NCI-H1694 (cell line): ENCODE data around the gene PLCB4.

Source experiments
- DNase-seq: peaks from one replicate; lab custom pipeline; 2025; lab: John Stamatoyannopoulos, UW

Gene PLCB4

DNA sequence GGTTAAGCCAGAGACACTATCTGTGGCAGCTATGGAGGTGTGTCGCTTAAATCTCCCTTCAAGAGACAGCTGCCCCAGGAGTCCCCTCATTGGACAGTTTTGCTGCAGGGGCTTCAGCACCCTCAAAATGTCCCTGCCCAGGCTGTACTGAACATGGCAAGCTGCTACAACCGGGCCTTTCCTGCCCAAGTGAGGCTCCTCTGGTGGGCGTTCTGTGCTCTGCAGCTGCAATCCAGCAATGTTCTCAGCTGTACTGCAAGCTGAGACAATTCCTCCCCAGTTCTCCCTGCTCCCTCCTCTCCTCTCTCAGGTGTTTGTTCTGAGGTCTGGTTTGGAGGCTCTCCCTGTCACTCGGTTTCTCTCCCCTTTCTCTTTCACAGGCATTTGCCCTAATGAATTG lies 254.7 kb downstream of the PLCB4 start:
- no peak for DNase-seq

- DNase-seq, result no peak
Observed at GRCh38 chr20:9329355-9330101, 260.6 kb downstream of the PLCB4 start.

GRCh38 chr20:9330151-9330550 lies 261.3 kb downstream of the PLCB4 start:
- no peak for DNase-seq

GRCh38 chr20:9331707-9332435 lies 263.0 kb downstream of the PLCB4 start:
- no peak for DNase-seq

- no peak for DNase-seq
Observed at GRCh38 chr20:9332791-9333479, 264.0 kb downstream of the PLCB4 start.

GRCh38 chr20:9334866-9335265 lies 266.0 kb downstream of the PLCB4 start:
- DNase-seq, result no peak

- DNase-seq, result no peak
Observed at GRCh38 chr20:9338101-9338500, 269.2 kb downstream of the PLCB4 start.

DNA sequence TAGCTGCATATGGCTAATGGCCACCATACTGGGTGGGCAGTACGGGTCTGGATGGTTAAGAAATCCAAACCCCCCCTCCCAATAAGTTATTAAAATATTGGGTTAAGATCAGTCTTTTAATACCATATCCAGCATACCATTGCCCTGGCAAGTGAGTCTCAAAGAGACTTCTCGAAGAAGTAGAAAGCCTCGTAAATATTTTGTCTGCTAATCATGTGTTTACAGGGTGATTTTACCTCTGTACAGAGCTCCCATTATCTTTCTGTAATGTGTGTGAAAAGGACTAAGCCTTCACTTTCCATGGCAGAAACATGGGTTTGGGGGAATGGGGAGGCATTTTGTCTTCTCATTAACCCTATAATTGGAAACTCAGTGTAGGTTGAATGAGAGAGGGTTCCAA lies 270.8 kb downstream of the PLCB4 start:
- DNase-seq, result no peak

DNA sequence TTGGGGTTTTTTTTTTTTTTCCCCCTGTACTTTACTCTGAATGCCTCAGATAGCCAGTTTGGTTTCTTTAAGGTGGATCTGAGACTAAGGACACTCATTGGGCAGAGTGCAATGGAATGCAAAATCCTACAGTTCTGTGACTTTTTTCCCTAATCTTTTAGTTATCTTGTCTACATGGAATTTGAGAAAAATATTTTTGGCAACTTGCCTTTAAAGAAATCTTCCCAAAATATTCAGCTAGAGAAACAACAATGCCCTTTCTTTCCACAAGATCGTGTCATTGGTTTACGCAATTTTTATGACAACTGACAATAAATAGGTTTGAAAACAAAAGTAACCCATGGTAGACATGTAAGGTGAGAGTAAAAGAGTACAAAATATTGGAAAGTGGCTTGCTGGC lies 273.8 kb downstream of the PLCB4 start:
- no peak for DNase-seq

- DNase-seq, result no peak
Observed at GRCh38 chr20:9344083-9344920, 275.4 kb downstream of the PLCB4 start.

DNA sequence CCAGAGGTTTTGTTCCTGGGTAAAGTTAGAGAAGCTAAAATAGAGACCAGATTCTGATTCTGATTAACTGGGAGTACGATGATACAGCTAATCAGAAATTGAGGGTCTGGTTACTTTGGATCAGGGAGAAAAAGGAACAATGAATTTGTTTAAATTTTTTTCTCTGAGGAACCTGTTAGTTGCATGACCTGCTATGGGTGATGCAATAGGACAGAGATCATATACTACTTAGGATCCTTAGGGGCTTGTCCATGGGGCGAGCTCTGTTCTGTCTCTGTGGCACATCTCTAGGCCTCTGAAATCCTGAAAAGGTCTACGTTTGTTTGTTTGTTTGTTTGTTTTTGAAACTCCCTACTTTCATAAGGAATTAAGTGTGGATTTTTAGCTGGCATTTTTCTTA lies 279.4 kb downstream of the PLCB4 start:
- DNase-seq, result no peak

DNA sequence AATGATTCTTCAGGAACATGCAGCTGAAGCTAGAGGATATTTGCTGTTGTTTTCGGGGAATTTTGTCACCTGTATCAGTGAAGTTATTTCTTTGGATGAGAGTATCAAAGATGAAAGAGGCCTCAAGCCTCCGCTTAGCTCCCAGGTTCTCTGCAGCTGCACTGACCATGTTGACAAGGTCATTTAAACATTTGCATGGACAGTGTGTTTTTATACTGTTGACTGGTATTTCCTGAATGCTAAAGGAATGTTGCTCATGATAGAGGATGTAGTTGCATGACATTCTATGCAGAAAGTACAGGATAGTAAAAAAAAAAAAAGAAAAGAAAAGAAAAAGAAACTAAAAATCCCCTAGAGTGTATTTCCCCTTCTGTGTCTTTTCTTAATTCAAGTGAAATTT lies 279.9 kb downstream of the PLCB4 start:
- DNase-seq, result no peak

DNA sequence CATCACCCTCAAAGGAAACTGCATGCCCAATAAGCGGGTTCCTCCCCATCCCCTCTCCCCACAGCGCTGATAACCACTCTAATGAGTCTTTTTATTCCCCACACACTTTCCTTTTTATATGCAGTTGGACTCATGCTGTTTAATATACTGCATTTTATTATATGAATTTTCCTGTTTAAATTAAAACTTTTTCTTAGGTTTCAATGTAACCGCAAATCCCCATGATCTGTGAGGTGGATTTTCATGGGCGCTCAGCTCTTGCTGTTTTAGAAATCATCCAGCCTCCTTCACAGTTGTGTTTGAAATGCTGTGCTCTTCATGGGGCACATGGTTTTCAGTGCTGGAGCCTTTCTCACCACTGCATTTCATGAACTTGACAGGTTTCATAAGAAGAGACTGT lies 280.4 kb downstream of the PLCB4 start:
- DNase-seq, result no peak

DNA sequence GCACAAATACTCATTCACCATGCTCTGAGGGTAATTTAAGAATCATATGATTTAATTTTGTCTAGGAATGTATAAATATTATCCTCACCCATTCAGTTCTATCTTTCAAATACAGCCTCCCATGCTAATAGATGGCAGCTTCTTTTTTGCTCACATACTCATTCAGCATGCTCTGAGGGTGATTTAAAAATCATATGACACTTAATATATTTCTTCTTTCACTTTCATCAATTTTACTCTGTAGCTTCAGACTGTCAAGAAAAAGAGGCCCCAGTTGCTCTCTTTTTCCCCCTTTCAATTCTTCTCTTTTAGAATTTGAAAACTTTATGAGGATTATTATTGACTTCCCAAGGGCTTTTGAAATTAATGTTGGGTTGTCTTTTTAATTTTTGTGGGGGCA lies 283.9 kb downstream of the PLCB4 start:
- no peak for DNase-seq

GRCh38 chr20:9353180-9353915 lies 284.5 kb downstream of the PLCB4 start:
- no peak for DNase-seq

DNA sequence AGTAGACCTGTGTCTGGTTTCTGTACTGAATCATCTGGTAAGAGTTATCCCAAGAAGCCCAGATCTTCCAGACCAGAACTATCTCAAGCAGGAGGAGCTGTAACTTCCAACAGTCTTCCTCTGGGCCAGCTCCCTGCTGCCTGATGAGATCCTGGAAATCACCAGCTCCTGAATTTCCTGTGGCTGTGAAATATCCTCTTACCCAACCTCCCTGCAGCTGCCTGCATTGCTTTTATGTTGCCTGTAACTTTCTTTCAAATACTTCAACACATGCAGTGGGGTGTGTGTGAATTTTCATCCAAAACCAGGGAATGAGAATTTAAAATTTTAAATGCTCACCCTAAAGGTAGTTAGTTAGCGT lies 285.0 kb downstream of the PLCB4 start:
- DNase-seq, result no peak

DNA sequence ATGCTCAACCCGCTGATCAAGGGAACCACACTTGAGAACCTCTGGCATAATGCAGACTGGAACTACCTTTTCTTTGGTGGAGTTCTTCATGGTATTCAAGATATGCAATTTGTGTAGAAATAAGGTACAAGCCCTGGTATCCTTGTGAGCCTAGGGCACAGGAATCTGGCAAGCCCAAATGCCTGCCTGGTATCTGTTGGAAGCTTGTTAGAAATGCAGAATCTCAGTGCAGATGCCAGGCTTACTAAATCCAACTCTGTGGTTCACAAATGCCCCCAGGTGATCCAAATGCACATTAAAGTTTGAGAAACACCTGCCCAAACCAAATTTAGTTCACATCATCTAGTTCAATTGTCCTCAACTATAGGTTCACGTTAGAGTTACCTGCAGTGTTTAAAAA lies 285.7 kb downstream of the PLCB4 start:
- no peak for DNase-seq

- DNase-seq, result no peak
Observed at GRCh38 chr20:9358001-9358400, 289.1 kb downstream of the PLCB4 start.

- peak; percentile 39 for DNase-seq
Observed at GRCh38 chr20:9359561-9360308, 290.8 kb downstream of the PLCB4 start.

DNA sequence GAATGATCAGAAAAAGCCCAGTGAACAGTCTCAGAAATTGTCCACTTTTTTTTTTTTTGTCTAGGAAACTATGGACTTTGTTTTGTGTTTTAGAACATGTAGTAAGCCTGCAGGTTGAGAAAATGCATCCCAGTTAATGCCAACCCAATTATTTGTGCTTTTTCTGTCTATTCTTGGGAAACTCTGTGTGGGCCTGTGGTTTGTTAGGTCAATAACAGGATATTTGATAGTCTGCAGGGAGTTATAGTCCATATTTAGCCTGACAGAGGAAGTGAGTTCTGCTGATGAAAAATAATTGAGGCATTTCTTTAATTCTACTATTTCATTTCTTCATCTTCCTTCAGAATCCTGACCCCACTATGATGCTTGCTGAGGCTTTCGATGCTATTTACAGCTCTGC lies 291.5 kb downstream of the PLCB4 start:
- DNase-seq, result no peak

- no peak for DNase-seq
Observed at GRCh38 chr20:9363673-9364072, 294.8 kb downstream of the PLCB4 start.
